Breast epithelium (tissue), 3 donors: Measurements from ENCODE around the gene IGSF21.

Experiments
- CTCF ChIP-seq, 3 donors: fragments of 450-650 bp; IDR thresholded peaks; one replicate each; pipeline ENCODE4 v1.5.1; 2016 to 2017; ENCODE audit warnings: antibody characterized with exemption in 3 of 3, mild to moderate bottlenecking in 3 of 3, moderate library complexity in 3 of 3
- POLR2A ChIP-seq: fragments of 450-650 bp; IDR thresholded peaks from one replicate; pipeline ENCODE4 v1.6.1; 2016; ENCODE audit warnings: antibody characterized with exemption, mild to moderate bottlenecking, moderate library complexity
- POLR2AphosphoS5 ChIP-seq, 3 donors: sonication (generic); formaldehyde crosslinking; IDR thresholded peaks; one replicate each; pipeline ENCODE4 v1.6.1; 2017; ENCODE audit warnings: antibody characterized with exemption in 3 of 3

GRCh38 chr1:18363436-18363835 is 255.8 kb downstream of the IGSF21 start:
- TF ChIP-seq CTCF (IDR thresholded peaks at IDR 0.05) (no peak), POLR2A (no peak), POLR2AphosphoS5 (IDR thresholded peaks at IDR 0.05) (no peak)
